K562 (cell line): ENCODE results near the gene CDH12. TPM values are rescaled to one million over a fixed set of nuclear protein-coding genes. Genes with fewer than 3 reads are reported as not detected.

Source experiments
- ATAC-seq: fragments of 200-7000 bp; cut with Tn5 transposase; 3 replicates; pipeline ENCODE4 v1.9.1; 2020; ENCODE audit warnings: moderate library complexity
- BruUV-seq: library from RNA; stranded (reverse); fragments of 400-500 nt; replicated peaks from 2 replicates; lab custom pipeline; 2021; lab: Mats Ljungman, UMichigan
- CTCF ChIA-PET: fragments of 300-600 bp; formaldehyde crosslinking; extraction: SDS; loops from one replicate; lab custom pipeline; 2021; ENCODE audit warnings: low intra/inter-chr PET ratio; lab: Yijun Ruan, JAX
- POLR2A ChIA-PET: fragments of 300-600, 350-650 bp; sonication (Branson Sonifier 250); formaldehyde crosslinking; extraction: SDS; loops from one replicate; lab custom pipeline; 2021; ENCODE audit warnings: antibody characterized with exemption, inconsistent platforms; lab: Yijun Ruan, JAX
- DNase-seq, 4 experiments: peaks; one replicate each; pipeline versions ENCODE4 v3.0.0 to v3.0.0-alpha.2; 2011 to 2018; ENCODE audit warnings: low spot score in 3 of 4, mixed read lengths in 3 of 4; ENCODE audit errors: extremely low read depth in 1 of 4
- FAIRE-seq: peaks from 2 replicates; lab custom pipeline; 2011; peaks lifted over from hg19 to GRCh38; lab: Jason Lieb, UNC
- H2AFZ ChIP-seq: 2 replicates; pipeline ENCODE4 v1.6.0; 2011; ENCODE audit warnings: low read depth, low read length, control low read depth, inconsistent platforms
- H3K27ac ChIP-seq: fragments of 200-600 bp; 3 replicates; pipeline ENCODE4 v1.8.0; 2011; ENCODE audit warnings: low read depth, mild to moderate bottlenecking, control low read depth, inconsistent platforms, low read length, moderate library complexity, mixed read lengths; ENCODE audit errors: extremely low read depth
- H3K27me3 ChIP-seq, 2 experiments: fragments of 300-600 bp in 1 of 2; 2 replicates in 1 of 2; 3 replicates in 1 of 2; pipeline versions ENCODE4 v1.6.0 to v1.8.0; 2011; ENCODE audit warnings: inconsistent platforms in 2 of 2, low read length in 2 of 2, mild to moderate bottlenecking in 1 of 2, mixed read lengths in 1 of 2, moderate library complexity in 1 of 2; ENCODE audit not compliant: control insufficient read depth in 2 of 2, insufficient read depth in 2 of 2
- H3K36me3 ChIP-seq: fragments of 300-600 bp; 3 replicates; pipeline ENCODE4 v1.8.0; 2011; ENCODE audit warnings: mild to moderate bottlenecking, low read length, inconsistent platforms; ENCODE audit not compliant: control insufficient read depth, insufficient read depth
- H3K4me1 ChIP-seq, 2 experiments: fragments of 200-600 bp in 1 of 2; replicated peaks in 1 of 2; 2 replicates in 1 of 2; 3 replicates in 1 of 2; pipeline versions ENCODE4 v1.5.1 to v1.8.0; 2011; ENCODE audit warnings: inconsistent platforms in 2 of 2, low read length in 2 of 2, mild to moderate bottlenecking in 1 of 2, mixed read lengths in 1 of 2, moderate library complexity in 1 of 2; ENCODE audit not compliant: control insufficient read depth in 2 of 2, insufficient read depth in 2 of 2
- H3K4me2 ChIP-seq: 2 replicates; pipeline ENCODE4 v1.6.1; 2011; ENCODE audit warnings: low read length, control low read depth, inconsistent platforms, mixed read lengths; ENCODE audit not compliant: insufficient read depth
- H3K4me3 ChIP-seq: fragments of 200-600 bp; sonication (generic), shearing (Covaris generic); 2 replicates; pipeline ENCODE4 v1.5.1; 2016; ENCODE audit warnings: control low read depth, inconsistent platforms
- H3K79me2 ChIP-seq: fragments of 200-600 bp; 3 replicates; pipeline ENCODE4 v1.8.0; 2011; ENCODE audit warnings: low read length, inconsistent platforms; ENCODE audit not compliant: control insufficient read depth, insufficient read depth
- H3K9ac ChIP-seq, 2 experiments: 2 replicates each; pipeline versions ENCODE4 v1.6.0 to v1.6.1; 2011; ENCODE audit warnings: low read depth in 2 of 2, low read length in 2 of 2, control low read depth in 1 of 2, inconsistent platforms in 1 of 2, mild to moderate bottlenecking in 1 of 2, mixed read lengths in 1 of 2; ENCODE audit not compliant: insufficient read depth in 1 of 2
- H3K9me1 ChIP-seq: one replicate; pipeline ENCODE4 v1.6.0; 2011; ENCODE audit warnings: inconsistent platforms, mild to moderate bottlenecking, low read length, moderate library complexity; ENCODE audit not compliant: control insufficient read depth, insufficient read depth
- H3K9me3 ChIP-seq: replicated peaks from 2 replicates; pipeline ENCODE4 v1.5.1; 2011; ENCODE audit warnings: low read depth, low read length, inconsistent platforms; ENCODE audit not compliant: control insufficient read depth, insufficient read depth
- H4K20me1 ChIP-seq: replicated peaks from 2 replicates; pipeline ENCODE4 v1.6.1; 2011; ENCODE audit warnings: low read length, inconsistent platforms, mixed read lengths; ENCODE audit not compliant: control insufficient read depth, insufficient read depth
- BDP1 ChIP-seq: IDR thresholded peaks from 3 replicates; pipeline ENCODE4 v1.6.1; 2011; ENCODE audit not compliant: insufficient read length, insufficient read depth
- CREB1 ChIP-seq, 2 experiments: sonication (generic) in 1 of 2; formaldehyde crosslinking in 1 of 2; IDR thresholded peaks; 2 replicates each; pipeline versions ENCODE4 v1.6.1 to v1.8.0; 2012 to 2022; ENCODE audit warnings: inconsistent platforms in 1 of 2, mild to moderate bottlenecking in 1 of 2, missing genetic modification reagents in 1 of 2, moderate library complexity in 1 of 2
- ZBTB49 ChIP-seq: sonication (generic); formaldehyde crosslinking; IDR thresholded peaks from 2 replicates; pipeline ENCODE4 v1.8.0; 2022; ENCODE audit warnings: missing genetic modification reagents, mild to moderate bottlenecking, borderline replicate concordance
- WGBS: fragments of 100-300 bp; shearing (Covaris generic); methylation state at CpG from one replicate; pipeline ENCODE4 v1.1.6; 2016; ENCODE audit warnings: low coverage, mixed read lengths; ENCODE audit not compliant: insufficient coverage; ENCODE audit errors: missing lambda C conversion rate; 5-methylcytosine and 5-hydroxymethylcytosine counted together
- in situ Hi-C: fragments of 300-500 bp; cut with MboI; formaldehyde crosslinking; loops from 4 replicates; pipeline ENCODE4 v1.15.0; 2018; ENCODE audit warnings: inconsistent platforms, mixed read lengths
- intact Hi-C: fragments of 100-400 bp; cut with micrococcal nuclease; formaldehyde crosslinking; loops from 2 replicates; pipeline ENCODE4 v1.14.2; 2022
- polyA plus RNA-seq, 8 experiments: library from polyadenylated mRNA; depleted of rRNA in 4 of 8; stranded (reverse) in 5 of 8; unstranded in 3 of 8; fragments of >200 nt; fragmentation: Nextera tagmentation in 2 of 8; fragmentation: Illumina TruSeq in 1 of 8; extraction: Ambion mirVana in 2 of 8; extraction: Trizol in 1 of 8; gene quantifications; 2 replicates each; pipeline versions ENCODE4 v1.2.1 to v1.2.3, GENCODE V29; 2011 to 2014; ENCODE audit warnings: inconsistent platforms in 1 of 8, missing spikeins in 1 of 8
- total RNA-seq, 7 experiments: library from RNA; depleted of rRNA in 6 of 7; stranded (reverse); fragments of >200 nt in 6 of 7; fragmentation: Illumina TruSeq in 2 of 7; extraction: Trizol in 2 of 7; gene quantifications; 2 replicates each; pipeline versions ENCODE4 v1.2.1 to v1.2.3, GENCODE V29; 2011 to 2021; ENCODE audit warnings: low replicate concordance in 1 of 7
- TF ChIP-seq, protein P1 (sequence below): fragments of 200-800 bp; sonication (Bioruptor generic); IDR thresholded peaks from 2 replicates; pipeline ENCODE4 v1.6.1; 2017; ENCODE audit warnings: missing genetic modification characterization, missing compliant biosample characterization

The CDH12 gene
- total and polyA plus RNA-seq, 9 of the 15 experiments (the other 6 are each of a cell fraction or from before 2014, with no cell fraction given), result 0.03 to 1.7 (median 0.37) TPM

- TF ChIP-seq BDP1 (no peak), CREB1 (IDR thresholded peaks at IDR 0.05) (no peak), CREB1 (CRISPR knock-in tag; IDR thresholded peaks at IDR 0.05) (no peak), ZBTB49 (CRISPR knock-in tag) (no peak)
- TF ChIP-seq, protein P1, sequence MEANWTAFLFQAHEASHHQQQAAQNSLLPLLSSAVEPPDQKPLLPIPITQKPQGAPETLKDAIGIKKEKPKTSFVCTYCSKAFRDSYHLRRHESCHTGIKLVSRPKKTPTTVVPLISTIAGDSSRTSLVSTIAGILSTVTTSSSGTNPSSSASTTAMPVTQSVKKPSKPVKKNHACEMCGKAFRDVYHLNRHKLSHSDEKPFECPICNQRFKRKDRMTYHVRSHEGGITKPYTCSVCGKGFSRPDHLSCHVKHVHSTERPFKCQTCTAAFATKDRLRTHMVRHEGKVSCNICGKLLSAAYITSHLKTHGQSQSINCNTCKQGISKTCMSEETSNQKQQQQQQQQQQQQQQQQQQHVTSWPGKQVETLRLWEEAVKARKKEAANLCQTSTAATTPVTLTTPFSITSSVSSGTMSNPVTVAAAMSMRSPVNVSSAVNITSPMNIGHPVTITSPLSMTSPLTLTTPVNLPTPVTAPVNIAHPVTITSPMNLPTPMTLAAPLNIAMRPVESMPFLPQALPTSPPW (CRISPR knock-in tag), result no peak
- TF ChIP-seq, all 486 proteins: peak for 0
- CTCF ChIA-PET, result no interaction called here
- DNase-seq, result no peak
- H3K9me3 ChIP-seq, result no peaks in the 10 kb centered on the region; the same call in 1 of the 2 replicates
- no peak overlapping the region for H3K27ac ChIP-seq
- no peaks in the 10 kb centered on the region for H3K27me3 ChIP-seq
- intact Hi-C loops (no loop called here), in situ Hi-C loops (no loop called here)
- no peak overlapping the region for H3K9ac ChIP-seq
- no TSS peak for BruUV-seq
- no peaks in the 10 kb centered on the region for H3K9me1 ChIP-seq
- H3K4me2 ChIP-seq, result no peak overlapping the region
- no peaks in the 10 kb centered on the region for H3K4me1 ChIP-seq
- 0% methylated on average over 5 of the region's 5 CpGs for WGBS
- H3K4me3 ChIP-seq, result no peak overlapping the region
- no peak overlapping the region for H2AFZ ChIP-seq
- H3K36me3 ChIP-seq, result no peaks in the 10 kb centered on the region
- POLR2A ChIA-PET, result no interaction called here
- no peaks in the 10 kb centered on the region for H3K79me2 ChIP-seq
- FAIRE-seq, result no peak
- H4K20me1 ChIP-seq, result no peaks in the 10 kb centered on the region
- ATAC-seq, result no peak
These were observed 48.7 kb upstream of the CDH12 start for GRCh38 chr5:22901885-22902284.
